Epithelial cell of esophagus (primary cell): ENCODE data around the gene CRHBP.

Source experiments
- DNase-seq: peaks from one replicate; pipeline ENCODE4 v3.0.0; 2010; ENCODE audit warnings: low read depth
- H3K4me3 ChIP-seq: 2 replicates; pipeline ENCODE4 v1.5.1; 2011; ENCODE audit warnings: mild to moderate bottlenecking, low read length, control low read depth
- CTCF ChIP-seq: IDR thresholded peaks from 2 replicates; pipeline ENCODE4 v1.5.1; 2011; ENCODE audit warnings: low read depth, mild to moderate bottlenecking, low read length, control low read depth, inconsistent platforms; ENCODE audit not compliant: insufficient read depth; ENCODE audit errors: missing control alignments

Gene CRHBP

GRCh38 chr5:76958991-76959767, 6.3 kb downstream of the CRHBP start:
- DNase-seq: peak; percentile 52

GRCh38 chr5:76960004-76960625, 7.3 kb downstream of the CRHBP start:
- TF ChIP-seq CTCF: no peak
- DNase-seq: no peak
- H3K4me3 ChIP-seq: no peak overlapping the region

More at GRCh38 chr5:76958991-76959767, 6.3 kb downstream of the CRHBP start:
- H3K4me3 ChIP-seq: no peak overlapping the region
- TF ChIP-seq CTCF: no peak

- no peak for TF ChIP-seq CTCF
- no peak for DNase-seq
Measured at GRCh38 chr5:76964060-76964459, 11.2 kb downstream of the CRHBP start.

GRCh38 chr5:76971511-76971910, 18.7 kb downstream of the CRHBP start:
- DNase-seq: no peak
- H3K4me3 ChIP-seq: no peak overlapping the region
- TF ChIP-seq CTCF: no peak

More at GRCh38 chr5:76964060-76964459, 11.2 kb downstream of the CRHBP start:
- H3K4me3 ChIP-seq: no peak overlapping the region

- no peak for DNase-seq
- no peak overlapping the region for H3K4me3 ChIP-seq
- no peak for TF ChIP-seq CTCF
Measured at GRCh38 chr5:76972689-76973088, 19.8 kb downstream of the CRHBP start.

- DNase-seq: no peak
- no peak overlapping the region for H3K4me3 ChIP-seq
- no peak for TF ChIP-seq CTCF
Measured at GRCh38 chr5:76974785-76975184, 21.9 kb downstream of the CRHBP start.
